SU-DHL-6 (cell line): ENCODE results near the gene ZNF524.

ENCODE experiments used
- H2AFZ ChIP-seq: fragments of 200-600 bp; sonication (generic); 2 replicates; pipeline ENCODE4 v1.6.1; 2014; ENCODE audit warnings: low read depth, mild to moderate bottlenecking, moderate library complexity, mixed read lengths, antibody characterized with exemption, low read length; ENCODE audit not compliant: severe bottlenecking
- H3F3A ChIP-seq: fragments of 200-600 bp; shearing (Covaris generic); 2 replicates; pipeline ENCODE4 v1.6.0; 2016; ENCODE audit warnings: antibody characterized with exemption, mild to moderate bottlenecking; ENCODE audit not compliant: insufficient read depth
- H3K27ac ChIP-seq: fragments of 200-600 bp; sonication (generic); 2 replicates; pipeline ENCODE4 v1.5.1; 2016; ENCODE audit warnings: low read depth, mild to moderate bottlenecking, low read length, moderate library complexity, mixed read lengths
- H3K27me3 ChIP-seq: fragments of 200-600 bp; sonication (generic), shearing (Covaris generic); 2 replicates; pipeline ENCODE4 v1.6.0; 2014; ENCODE audit warnings: mild to moderate bottlenecking, low read length
- H3K36me3 ChIP-seq: fragments of 200-600 bp; sonication (generic); 2 replicates; pipeline ENCODE4 v1.6.1; 2014; ENCODE audit warnings: mild to moderate bottlenecking, low read length, mixed read lengths
- H3K4me2 ChIP-seq: fragments of 300-600, 200-600 bp; shearing (Covaris generic), sonication (generic); 2 replicates; pipeline ENCODE4 v1.6.0; 2014; ENCODE audit warnings: low read length, low read depth, mild to moderate bottlenecking; ENCODE audit not compliant: poor library complexity, severe bottlenecking
- H3K4me3 ChIP-seq: fragments of 200-600 bp; sonication (generic); 2 replicates; pipeline ENCODE4 v1.5.1; 2014; ENCODE audit warnings: antibody characterized with exemption, low read length, mild to moderate bottlenecking, mixed read lengths; ENCODE audit not compliant: insufficient read depth, poor library complexity, severe bottlenecking
- H3K79me2 ChIP-seq: fragments of 200-600 bp; sonication (generic); 2 replicates; pipeline ENCODE4 v1.6.1; 2014; ENCODE audit warnings: mild to moderate bottlenecking, low read length, moderate library complexity; ENCODE audit not compliant: insufficient read depth
- H3K9ac ChIP-seq: fragments of 200-600 bp; sonication (generic); 2 replicates; pipeline ENCODE4 v1.7.0; 2014; ENCODE audit warnings: mild to moderate bottlenecking, low read length
- H3K9me2 ChIP-seq: fragments of 200-600 bp; sonication (generic); replicated peaks from 2 replicates; pipeline ENCODE4 v1.6.1; 2014; ENCODE audit warnings: low read length; ENCODE audit not compliant: insufficient read depth
- H3K9me3 ChIP-seq: fragments of 200-600 bp; sonication (generic); 2 replicates; pipeline ENCODE4 v1.6.1; 2014; ENCODE audit warnings: low read length, mixed read lengths; ENCODE audit not compliant: insufficient read depth
- H4K20me1 ChIP-seq: fragments of 200-600 bp; sonication (generic); 2 replicates; pipeline ENCODE4 v1.6.1; 2014; ENCODE audit warnings: low read depth, mild to moderate bottlenecking, antibody characterized with exemption, low read length, moderate library complexity, mixed read lengths
- CTCF ChIP-seq: fragments of 200-600 bp; sonication (generic); IDR thresholded peaks from one replicate; pipeline ENCODE4 v1.5.1; 2017; ENCODE audit warnings: antibody characterized with exemption, mild to moderate bottlenecking, low read length, moderate library complexity; ENCODE audit not compliant: insufficient read depth, poor library complexity, severe bottlenecking
- EZH2phosphoT487 ChIP-seq: fragments of 200-600 bp; sonication (generic), shearing (Covaris generic); conservative IDR thresholded peaks from 2 replicates; pipeline ENCODE4 v1.6.1; 2018; ENCODE audit warnings: mild to moderate bottlenecking, antibody characterized with exemption, low read length, moderate library complexity, mixed read lengths

Gene ZNF524

GRCh38 chr19:55552620-55553019, 47.5 kb upstream of the ZNF524 start:
- Histone ChIP-seq H3K79me2 (no peaks in the 10 kb centered on the region), H3K27me3 (no peaks in the 10 kb centered on the region), H3F3A (no peaks in the 10 kb centered on the region), H3K9me3 (no peaks in the 10 kb centered on the region), H2AFZ (no peak overlapping the region), H3K9me2 (no peaks in the 10 kb centered on the region), H3K9ac (no peak overlapping the region), H3K4me2 (no peak overlapping the region), H3K4me3 (no peak overlapping the region), H3K36me3 (no peaks in the 10 kb centered on the region), H3K27ac (no peak overlapping the region), H4K20me1 (no peaks in the 10 kb centered on the region)
- TF ChIP-seq EZH2phosphoT487 = no peak
- no peak for TF ChIP-seq CTCF

- Histone ChIP-seq H3K4me2 (no peak overlapping the region), H3K27me3 (no peaks in the 10 kb centered on the region), H3K9ac (no peak overlapping the region), H3K9me2 (no peaks in the 10 kb centered on the region), H4K20me1 (no peaks in the 10 kb centered on the region), H3K9me3 (no peaks in the 10 kb centered on the region), H2AFZ (no peak overlapping the region), H3K4me3 (no peak overlapping the region), H3F3A (no peaks in the 10 kb centered on the region), H3K36me3 (no peaks in the 10 kb centered on the region), H3K79me2 (no peaks in the 10 kb centered on the region), H3K27ac (no peak overlapping the region)
- TF ChIP-seq CTCF = no peak
- TF ChIP-seq EZH2phosphoT487 = no peak
Observed at GRCh38 chr19:55553217-55554182, 46.6 kb upstream of the ZNF524 start.

GRCh38 chr19:55554302-55554701, 45.8 kb upstream of the ZNF524 start:
- H3K9me3 ChIP-seq = no peaks in the 10 kb centered on the region
- no peak overlapping the region for H3K9ac ChIP-seq
- no peak overlapping the region for H3K27ac ChIP-seq
- H2AFZ ChIP-seq = no peak overlapping the region
- H3K79me2 ChIP-seq = no peaks in the 10 kb centered on the region
- H3K9me2 ChIP-seq = no peaks in the 10 kb centered on the region
- no peaks in the 10 kb centered on the region for H3F3A ChIP-seq
- H3K36me3 ChIP-seq = no peaks in the 10 kb centered on the region
- no peaks in the 10 kb centered on the region for H4K20me1 ChIP-seq
- H3K4me3 ChIP-seq = no peak overlapping the region
- H3K27me3 ChIP-seq = no peaks in the 10 kb centered on the region
- no peak overlapping the region for H3K4me2 ChIP-seq
- TF ChIP-seq CTCF = no peak
- TF ChIP-seq EZH2phosphoT487 = no peak
